ENCODE measurements around the gene UTS2B.

UTS2B gene

GRCh38 chr3:191292243-191293015, 37.9 kb downstream of the UTS2B start:
- DNase-seq (ENCODE audit: low read depth): no peak
- TF ChIP-seq CTCF (IDR thresholded peaks at IDR 0.05; ENCODE audit: low read depth, low read length, missing control alignments): no peak
- H3K4me3 ChIP-seq (ENCODE audit: low read depth, low read length): no peak overlapping the region

- TF ChIP-seq CTCF (IDR thresholded peaks at IDR 0.05; ENCODE audit: low read depth, low read length, missing control alignments): no peak
- DNase-seq (ENCODE audit: low read depth): no peak
- H3K4me3 ChIP-seq (ENCODE audit: low read depth, low read length): no peak overlapping the region; the same call in 1 of the 2 replicates
Measured at GRCh38 chr3:191290311-191291025, 39.9 kb downstream of the UTS2B start.

- TF ChIP-seq CTCF (IDR thresholded peaks at IDR 0.05; ENCODE audit: low read depth, low read length, missing control alignments): no peak
- H3K4me3 ChIP-seq (ENCODE audit: low read depth, low read length): no peak overlapping the region
- DNase-seq (ENCODE audit: low read depth): no peak
Measured at GRCh38 chr3:191283400-191283799, 46.9 kb downstream of the UTS2B start.

GRCh38 chr3:191282251-191283185, 47.8 kb downstream of the UTS2B start:
- no peak overlapping the region for H3K4me3 ChIP-seq (ENCODE audit: low read depth, low read length)
- TF ChIP-seq CTCF (IDR thresholded peaks at IDR 0.05; ENCODE audit: low read depth, low read length, missing control alignments): no peak

GRCh38 chr3:191280882-191281281, 49.4 kb downstream of the UTS2B start:
- no peak for TF ChIP-seq CTCF (IDR thresholded peaks at IDR 0.05; ENCODE audit: low read depth, low read length, missing control alignments)
- DNase-seq (ENCODE audit: low read depth): no peak
- no peak overlapping the region for H3K4me3 ChIP-seq (ENCODE audit: low read depth, low read length)

More at GRCh38 chr3:191282251-191283185, 47.8 kb downstream of the UTS2B start:
- DNase-seq (ENCODE audit: low read depth): no peak

- H3K4me3 ChIP-seq (ENCODE audit: low read depth, low read length): no peak overlapping the region
- no peak for TF ChIP-seq CTCF (IDR thresholded peaks at IDR 0.05; ENCODE audit: low read depth, low read length, missing control alignments)
- no peak for DNase-seq (ENCODE audit: low read depth)
Measured at GRCh38 chr3:191280111-191280510, 50.2 kb downstream of the UTS2B start.

Data from GM12864 (cell line).